Measurements from ENCODE around the gene PLCL2.

Gene PLCL2

DNA sequence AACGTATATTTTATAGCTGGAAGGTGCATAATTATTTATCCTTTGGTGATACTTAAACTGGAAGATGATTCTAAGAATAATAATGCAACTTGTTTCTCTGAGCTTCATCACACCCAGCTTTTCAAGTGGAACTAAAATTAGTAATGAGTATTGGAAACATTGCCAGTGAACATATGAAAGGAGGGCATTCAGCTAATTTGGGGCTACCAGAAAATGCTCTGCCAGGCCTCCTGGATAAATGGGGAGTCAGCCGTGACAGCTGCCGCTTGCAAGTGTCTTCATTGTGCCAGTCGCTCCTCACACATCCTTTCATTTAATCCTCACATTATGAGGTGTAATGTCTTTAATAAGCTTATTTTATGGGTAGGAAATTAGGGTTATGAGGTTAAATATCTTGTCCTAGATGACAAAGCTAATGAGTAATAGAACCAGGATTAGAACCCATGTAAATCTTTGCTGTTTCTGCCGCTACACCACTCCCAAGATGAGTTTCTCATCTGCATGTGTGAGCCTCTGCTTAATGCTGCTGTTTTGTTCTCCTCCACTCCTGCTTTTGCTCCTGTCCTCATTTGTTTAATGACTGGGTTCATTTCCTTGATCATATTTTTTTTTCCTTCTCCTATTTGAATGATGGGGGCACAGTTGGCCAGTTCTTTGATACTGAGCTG is 155.7 kb downstream of the PLCL2 start:
- no peak for DNase-seq (ENCODE audit: low read depth)
- TF ChIP-seq, protein P1, sequence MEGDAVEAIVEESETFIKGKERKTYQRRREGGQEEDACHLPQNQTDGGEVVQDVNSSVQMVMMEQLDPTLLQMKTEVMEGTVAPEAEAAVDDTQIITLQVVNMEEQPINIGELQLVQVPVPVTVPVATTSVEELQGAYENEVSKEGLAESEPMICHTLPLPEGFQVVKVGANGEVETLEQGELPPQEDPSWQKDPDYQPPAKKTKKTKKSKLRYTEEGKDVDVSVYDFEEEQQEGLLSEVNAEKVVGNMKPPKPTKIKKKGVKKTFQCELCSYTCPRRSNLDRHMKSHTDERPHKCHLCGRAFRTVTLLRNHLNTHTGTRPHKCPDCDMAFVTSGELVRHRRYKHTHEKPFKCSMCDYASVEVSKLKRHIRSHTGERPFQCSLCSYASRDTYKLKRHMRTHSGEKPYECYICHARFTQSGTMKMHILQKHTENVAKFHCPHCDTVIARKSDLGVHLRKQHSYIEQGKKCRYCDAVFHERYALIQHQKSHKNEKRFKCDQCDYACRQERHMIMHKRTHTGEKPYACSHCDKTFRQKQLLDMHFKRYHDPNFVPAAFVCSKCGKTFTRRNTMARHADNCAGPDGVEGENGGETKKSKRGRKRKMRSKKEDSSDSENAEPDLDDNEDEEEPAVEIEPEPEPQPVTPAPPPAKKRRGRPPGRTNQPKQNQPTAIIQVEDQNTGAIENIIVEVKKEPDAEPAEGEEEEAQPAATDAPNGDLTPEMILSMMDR (conservative IDR thresholded peaks at IDR 0.05; ENCODE audit: low read length) = no peak
- no peak overlapping the region for H3K4me3 ChIP-seq (ENCODE audit: low read length)

- TF ChIP-seq, protein P1 (conservative IDR thresholded peaks at IDR 0.05; ENCODE audit: low read length) = no peak
- no peak overlapping the region for H3K4me3 ChIP-seq (ENCODE audit: low read length)
- DNase-seq (ENCODE audit: low read depth) = peak; percentile 2
Measured at GRCh38 chr3:17040990-17041377, 156.2 kb downstream of the PLCL2 start.

GRCh38 chr3:17044855-17045254 is 160.1 kb downstream of the PLCL2 start:
- DNase-seq (ENCODE audit: low read depth) = no peak
- H3K4me3 ChIP-seq (ENCODE audit: low read length) = no peak overlapping the region
- TF ChIP-seq, protein P1 (conservative IDR thresholded peaks at IDR 0.05; ENCODE audit: low read length) = no peak

- TF ChIP-seq, protein P1 (conservative IDR thresholded peaks at IDR 0.05; ENCODE audit: low read length) = no peak
- no peak for DNase-seq (ENCODE audit: low read depth)
- H3K4me3 ChIP-seq (ENCODE audit: low read length) = no peak overlapping the region
Measured at GRCh38 chr3:17045705-17046104, 160.9 kb downstream of the PLCL2 start.

DNA sequence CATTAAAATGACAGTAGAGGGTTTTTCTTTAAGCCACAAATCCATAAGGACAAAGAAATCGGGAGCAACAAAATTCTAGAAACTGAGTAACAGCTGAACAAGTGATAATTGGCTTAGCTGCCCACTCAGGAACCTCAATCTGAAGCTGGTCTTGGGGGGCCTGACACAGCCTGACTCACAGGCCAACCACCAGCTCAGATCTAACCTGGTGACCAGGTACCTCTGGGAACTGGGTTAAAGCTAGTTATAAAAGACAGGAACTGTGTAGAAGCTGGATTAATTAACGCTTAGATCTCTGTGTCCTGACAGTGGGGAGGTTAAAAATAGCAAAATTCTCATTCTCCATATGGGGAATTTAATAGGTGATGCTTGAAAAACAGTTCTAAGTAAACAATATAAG is 161.9 kb downstream of the PLCL2 start:
- no peak overlapping the region for H3K4me3 ChIP-seq (ENCODE audit: low read length)
- DNase-seq (ENCODE audit: low read depth) = no peak
- TF ChIP-seq, protein P1 (conservative IDR thresholded peaks at IDR 0.05; ENCODE audit: low read length) = no peak

DNA sequence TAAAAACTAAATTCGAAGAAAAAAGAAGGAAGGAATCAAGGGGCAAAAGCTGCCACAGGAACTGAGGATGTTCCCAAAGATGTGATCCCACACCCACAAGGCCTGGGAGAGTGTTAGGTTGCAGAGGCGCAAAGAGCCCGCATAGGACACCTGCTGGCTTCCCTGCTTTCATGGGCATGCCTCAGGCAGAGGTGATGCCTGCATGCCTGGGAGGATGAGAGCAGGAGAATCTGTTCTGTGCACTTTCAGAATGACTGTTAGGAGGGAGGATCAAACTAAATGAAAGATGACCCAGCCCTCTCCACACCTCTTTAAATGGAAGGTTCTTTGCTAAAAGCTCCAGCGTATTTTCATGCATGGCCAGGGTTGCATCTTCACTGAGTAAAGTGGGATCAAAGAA is 162.4 kb downstream of the PLCL2 start:
- no peak overlapping the region for H3K4me3 ChIP-seq (ENCODE audit: low read length)
- DNase-seq (ENCODE audit: low read depth) = no peak
- TF ChIP-seq, protein P1 (conservative IDR thresholded peaks at IDR 0.05; ENCODE audit: low read length) = no peak

DNA sequence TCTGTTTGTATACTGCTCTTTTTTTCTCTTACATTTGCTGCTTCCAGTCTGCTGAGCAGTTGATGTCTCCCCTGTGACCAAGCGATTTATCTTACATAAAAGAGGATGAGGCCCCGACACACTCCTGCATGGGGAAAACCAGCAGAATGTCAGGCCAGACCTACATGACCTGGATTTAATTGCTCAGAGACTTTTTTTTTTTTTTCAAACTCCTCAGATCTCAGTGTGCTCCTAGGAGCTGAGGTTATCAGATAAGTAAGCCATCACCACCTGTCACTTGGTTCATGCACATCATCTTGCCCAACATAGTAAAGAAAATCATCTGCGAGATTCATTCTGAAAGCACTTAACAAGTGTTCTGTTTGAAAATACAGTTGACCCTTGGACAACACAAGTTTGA is 163.1 kb downstream of the PLCL2 start:
- no peak for DNase-seq (ENCODE audit: low read depth)
- TF ChIP-seq, protein P1 (conservative IDR thresholded peaks at IDR 0.05; ENCODE audit: low read length) = no peak
- no peak overlapping the region for H3K4me3 ChIP-seq (ENCODE audit: low read length)

Data from AG10803 (cell line).